Activated CD8-positive, alpha-beta memory T cell treated with anti-CD3 and anti-CD28 coated beads for 4 hours (primary cell): ENCODE results near the gene LPP.

Source experiments
- DNase-seq, 2 donors: peaks; one replicate each; pipeline ENCODE4 v3.0.0-alpha.2; 2020; ENCODE audit warnings: low read depth in 2 of 2

Gene LPP

DNA sequence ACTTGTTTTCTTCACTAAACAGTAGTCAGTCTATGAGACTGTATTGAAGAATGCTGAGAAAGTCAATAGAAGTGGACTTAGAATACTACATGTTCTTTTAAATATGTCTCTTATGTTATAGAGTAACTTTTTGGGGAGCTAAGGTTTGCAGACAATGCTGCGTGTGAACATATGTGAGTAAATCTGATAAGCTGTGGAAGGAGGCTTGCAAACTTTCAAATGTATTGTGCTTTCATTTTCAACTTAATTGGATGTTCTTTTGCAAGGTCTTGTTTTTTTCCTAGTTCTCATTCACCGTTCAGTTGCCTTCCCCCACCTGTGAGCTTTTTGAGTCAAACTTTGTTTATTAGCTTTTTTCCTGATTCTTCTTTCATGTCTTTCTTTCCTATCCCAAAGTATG lies 176.2 kb downstream of the LPP start:
- DNase-seq = no peak

DNA sequence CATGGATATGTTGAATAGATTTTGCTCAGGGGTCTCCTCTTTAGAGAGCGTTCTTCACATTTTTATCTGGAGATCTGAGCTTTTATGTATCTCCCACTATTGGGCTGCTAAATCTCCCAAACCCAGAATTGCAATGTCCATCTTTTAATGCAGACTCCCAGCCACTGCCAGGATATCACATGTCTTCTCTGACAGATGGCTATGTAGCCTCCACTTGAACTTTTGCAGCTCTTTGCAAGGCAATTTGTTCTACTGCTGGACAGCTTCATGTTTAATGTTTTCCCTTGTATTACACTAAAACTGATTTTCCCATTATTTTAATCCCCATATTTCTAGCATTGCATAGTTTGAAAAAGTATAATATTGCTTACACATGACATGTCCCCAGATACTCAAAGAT lies 177.2 kb downstream of the LPP start:
- DNase-seq = no peak

DNA sequence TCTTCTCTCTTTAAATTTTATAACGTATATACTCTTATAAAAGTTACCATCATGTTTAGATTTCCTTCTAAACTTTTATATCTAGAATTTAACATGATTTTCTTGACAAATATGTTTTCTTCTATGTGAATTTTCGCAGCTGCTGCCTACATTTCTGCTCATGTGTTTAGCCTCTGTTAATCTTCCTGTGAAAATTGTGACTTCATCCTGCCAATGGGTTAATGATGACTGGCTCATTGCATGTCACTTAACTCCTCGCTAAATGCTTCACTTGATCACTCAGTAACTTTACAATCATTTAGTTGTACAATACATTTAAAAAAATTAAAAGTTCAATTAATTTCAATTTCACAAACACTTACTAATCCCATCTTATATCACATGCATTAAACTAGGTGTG lies 178.1 kb downstream of the LPP start:
- no peak for DNase-seq

DNA sequence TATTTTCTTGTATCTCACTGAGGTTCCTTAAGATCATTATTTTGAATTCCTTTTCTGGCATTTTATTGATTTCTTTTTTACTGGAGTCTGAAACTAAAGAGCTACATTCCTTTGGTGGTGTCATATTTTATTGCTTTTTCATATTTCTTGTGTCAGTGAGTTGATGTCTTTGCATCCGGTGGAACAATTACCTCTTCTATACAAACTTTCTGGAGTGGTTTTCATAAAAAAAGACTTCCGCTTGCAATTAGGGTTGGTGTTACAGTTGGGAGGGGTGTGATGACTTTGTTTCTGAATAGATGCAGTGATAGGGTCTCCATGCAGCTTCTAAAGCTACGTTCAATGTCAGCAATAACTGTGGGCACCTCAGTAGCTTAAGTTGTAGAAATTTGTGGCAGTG lies 181.7 kb downstream of the LPP start:
- no peak for DNase-seq

DNA sequence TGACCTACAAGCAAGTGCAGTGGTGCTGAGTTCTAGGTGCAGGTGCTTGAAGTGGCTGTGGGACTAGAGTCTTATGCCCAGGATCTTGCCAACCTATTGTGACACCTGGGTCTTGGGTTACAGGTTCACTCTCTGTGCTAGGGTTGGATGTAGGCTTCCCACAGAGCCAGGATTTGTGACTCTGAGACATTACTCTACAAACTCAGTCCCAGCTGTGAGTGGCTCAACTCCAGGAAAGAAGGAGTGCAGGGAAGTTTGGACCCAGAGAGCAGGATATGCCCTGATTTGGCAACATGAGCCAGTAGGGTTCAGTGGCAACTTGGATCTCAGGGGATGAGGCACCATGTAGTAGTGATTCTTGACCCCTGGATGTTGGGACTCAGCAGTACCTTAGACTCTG lies 182.2 kb downstream of the LPP start:
- DNase-seq = no peak

DNA sequence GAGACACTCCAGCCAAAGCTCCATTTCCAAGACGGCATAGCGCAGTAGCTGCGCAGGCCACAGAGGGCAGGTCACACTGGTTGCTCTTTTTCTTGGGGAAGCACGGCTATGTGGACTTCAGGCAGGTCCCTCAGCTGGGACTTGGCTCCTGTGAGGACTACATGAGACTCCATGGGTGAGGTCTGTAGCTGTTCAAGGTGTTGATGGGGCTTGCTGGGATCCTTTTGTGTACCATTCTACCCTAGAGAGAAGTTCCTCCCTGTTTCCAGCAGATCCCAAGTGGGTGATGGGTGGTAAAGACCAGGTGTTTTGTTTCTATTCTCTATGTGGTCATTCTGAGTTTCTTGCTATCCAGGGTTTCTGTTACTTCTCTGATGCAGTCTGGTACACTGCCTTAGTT lies 183.3 kb downstream of the LPP start:
- no peak for DNase-seq

DNA sequence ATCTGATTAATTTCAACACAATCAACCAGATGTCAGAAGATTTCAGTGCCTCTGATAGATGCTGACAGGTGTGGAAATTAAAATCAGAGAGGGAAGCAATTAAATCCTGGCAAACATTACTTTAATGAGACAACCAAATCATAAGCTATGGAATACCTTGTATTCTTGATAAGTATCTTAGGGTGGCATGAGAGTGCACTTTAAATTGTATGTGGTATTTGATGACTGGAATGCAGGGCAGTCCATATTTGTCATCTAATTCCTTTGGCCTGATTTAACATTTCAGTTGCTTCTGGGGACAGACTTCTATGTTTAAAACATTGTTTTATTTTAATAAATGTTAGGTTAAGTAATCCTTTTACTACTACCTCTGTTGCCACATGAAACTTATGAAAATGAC lies 184.1 kb downstream of the LPP start:
- DNase-seq = no peak

DNA sequence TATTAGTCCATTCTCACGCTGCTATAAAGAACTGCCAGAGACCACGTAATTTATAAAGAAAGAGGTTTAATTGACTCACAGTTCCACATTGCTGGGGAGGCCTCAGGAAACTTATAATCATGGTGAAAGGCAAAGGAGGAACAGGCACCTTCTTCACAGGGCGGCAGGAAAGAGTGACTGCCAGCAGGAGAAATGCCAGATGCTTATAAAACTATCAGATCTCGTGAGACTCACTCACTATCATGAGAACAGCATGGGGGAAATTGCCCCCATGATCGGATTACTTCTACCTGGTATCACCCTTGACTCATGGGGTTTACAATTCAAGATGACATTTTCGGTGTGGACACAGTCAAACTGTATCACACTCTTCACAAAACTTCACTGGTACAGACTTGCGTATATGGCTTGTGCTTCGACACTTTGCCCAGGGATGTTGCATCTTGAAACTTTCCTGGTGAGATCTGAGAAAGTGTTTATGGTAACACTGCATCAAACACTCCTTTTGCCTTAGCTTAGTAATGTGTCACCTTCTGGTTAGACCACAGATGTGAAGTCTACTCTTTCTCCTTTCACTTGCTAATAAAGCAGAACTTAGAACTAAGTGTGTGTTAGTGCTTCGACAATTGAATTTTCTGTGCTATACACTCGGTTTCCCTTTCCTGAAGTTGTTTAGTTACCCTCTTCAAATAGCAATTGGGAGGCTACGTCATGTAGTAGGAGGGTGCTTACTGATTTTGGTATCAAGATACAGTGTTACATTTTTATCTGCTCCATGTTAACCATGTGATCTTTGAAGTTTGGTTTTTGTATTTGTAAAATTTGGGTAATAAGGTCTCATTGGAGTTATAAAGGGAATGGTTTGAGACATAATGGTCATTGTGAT lies 185.7 kb downstream of the LPP start:
- DNase-seq = no peak

DNA sequence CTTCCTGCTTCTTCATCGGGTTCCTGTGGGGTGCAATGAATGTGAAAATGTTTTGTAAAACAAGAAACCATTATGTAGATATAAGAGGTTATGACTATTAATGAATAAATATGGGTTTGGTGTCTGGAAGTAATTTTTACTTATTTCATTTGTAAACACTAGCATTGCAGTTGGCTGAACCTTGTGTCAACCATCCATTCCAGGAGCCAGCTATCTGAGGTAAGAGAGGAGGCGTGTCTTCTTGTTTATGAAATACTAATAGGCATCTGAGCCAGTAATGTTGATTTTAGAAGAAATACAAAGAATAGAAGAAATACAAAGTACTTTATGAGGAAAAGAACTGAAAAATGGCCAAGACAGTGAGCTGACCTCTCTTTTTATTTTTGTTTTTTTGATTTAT lies 187.5 kb downstream of the LPP start:
- DNase-seq = no peak

DNA sequence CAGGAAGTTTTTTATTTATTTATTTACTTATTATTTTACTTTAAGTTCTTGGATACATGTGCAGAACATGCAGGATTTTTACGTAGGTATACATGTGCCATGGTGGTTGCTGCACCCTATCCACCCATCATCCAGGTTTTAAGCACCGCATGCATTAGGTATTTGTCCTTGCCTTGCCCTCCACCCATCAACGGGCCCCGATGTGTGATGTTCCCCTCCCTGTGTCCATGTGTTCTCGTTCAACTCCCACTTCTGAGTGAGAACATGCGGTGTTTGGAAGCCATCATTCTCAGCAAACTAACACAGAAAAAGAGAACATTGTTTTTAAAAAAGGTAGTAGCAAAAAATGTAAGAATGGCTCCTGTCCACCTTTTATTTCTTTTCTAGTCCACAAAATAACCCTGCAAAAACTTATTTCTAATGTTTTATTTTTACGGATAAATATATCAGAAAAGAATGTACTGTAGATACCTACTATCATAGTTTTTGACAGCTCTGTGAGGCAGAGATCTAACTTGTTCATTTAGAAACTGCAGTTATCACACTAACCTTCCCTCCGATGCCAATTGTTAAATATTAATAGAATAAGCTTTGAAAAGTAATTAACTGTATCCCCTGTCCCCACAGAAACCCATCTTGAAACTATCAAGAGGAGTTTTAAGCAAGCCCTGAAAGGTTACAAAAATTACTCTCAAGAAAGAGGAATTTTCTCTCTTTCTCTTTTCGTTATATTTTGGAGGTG lies 189.2 kb downstream of the LPP start:
- DNase-seq = no peak

DNA sequence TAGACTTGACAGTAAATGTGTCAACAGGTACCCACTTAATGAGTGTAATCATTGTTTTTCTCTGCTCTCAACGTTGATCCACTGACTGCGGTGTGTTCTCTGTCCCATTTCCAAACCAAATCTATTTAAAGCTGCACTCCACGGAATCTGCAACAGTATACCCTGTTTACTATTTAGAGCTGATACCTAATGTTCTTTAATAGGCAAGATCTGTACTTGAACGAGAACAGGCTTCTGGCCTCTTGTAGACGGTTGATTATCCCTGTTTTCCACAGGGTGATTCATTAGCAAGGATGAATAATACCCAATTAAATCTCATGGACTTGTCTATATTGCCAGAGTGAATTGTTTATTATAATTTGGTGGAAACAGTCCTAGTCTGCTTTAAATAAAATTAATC lies 189.9 kb downstream of the LPP start:
- no peak for DNase-seq

DNA sequence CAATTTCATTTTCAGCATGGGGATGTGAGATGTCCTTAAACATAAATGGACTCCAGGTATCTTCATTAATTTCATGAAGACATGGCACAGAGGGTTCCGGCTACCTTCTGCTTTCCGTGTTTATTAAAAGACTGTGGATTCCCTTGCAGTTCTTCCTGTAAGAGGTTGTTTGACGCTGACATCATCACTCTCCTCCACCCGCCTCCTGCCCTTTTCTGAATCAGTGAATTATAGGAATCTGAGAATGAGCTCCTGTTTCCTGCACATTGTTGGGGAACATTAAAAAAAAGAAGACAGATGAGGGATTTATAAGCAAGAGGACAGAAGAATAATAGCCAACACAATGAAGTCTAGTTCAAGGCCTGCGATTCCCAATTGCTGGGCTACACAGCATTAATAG lies 191.3 kb downstream of the LPP start:
- no peak for DNase-seq

DNA sequence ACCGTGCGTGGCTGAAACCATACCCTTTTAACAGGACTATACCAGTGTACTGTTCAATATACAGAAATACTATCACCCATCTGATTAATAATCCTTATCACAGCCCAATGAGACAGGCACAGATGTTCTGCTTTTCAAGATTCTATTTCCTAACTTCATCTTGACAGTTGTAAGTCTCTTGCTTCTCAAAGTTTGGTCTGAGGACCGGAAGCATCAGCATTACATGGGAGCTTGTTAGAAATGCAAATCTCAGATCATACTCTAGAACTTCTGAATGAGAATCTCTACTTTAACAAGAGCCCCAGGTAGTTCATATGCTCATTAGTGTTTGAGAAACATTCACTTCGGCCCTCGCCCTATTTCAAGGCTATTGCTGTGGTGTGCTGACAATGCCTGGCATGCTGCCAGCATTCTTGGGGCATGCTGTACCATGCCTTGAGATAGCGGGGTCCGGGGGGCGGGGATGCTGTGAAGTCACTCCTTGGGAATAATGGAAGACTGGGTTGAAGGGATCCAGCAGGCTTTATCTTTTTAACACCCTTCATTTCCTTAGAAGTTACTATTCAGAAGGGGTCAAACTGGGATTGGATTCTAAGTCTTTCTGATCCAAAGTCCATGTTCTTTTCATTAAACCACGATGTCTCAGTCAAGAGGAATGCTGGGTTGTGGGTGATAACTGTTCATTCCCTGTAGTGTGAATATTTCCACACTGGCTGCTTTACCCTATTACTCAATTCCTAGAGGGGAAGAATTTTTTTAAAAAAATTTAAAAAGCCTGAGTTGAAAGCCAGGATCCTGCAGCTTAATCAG lies 194.7 kb downstream of the LPP start:
- DNase-seq = no peak

DNA sequence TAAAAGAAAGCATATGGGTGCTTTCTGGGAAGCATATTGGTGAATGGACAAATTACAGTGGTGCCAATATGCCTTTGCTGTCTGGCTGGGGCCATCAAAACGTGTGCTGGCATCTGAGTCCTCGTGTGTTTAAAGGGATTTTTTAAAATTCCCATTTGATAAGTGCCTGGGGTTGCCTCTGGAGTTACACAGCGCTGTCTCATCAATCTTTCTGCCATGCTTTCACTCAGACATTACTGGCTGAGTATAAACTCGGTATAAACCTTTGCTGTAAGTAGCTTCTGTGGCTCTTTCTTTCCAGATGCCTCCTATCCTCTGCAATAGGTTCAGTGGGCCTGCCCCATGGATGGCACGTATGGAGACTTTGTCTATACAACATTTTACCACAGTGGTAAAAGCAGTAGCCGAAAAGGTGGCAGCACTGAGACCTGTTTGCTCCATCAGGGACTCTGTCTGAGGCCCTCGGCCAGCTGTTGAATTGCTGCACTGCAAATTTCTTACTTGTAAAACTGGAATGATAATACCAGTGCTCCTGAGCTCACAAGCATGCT lies 195.5 kb downstream of the LPP start:
- no peak for DNase-seq

DNA sequence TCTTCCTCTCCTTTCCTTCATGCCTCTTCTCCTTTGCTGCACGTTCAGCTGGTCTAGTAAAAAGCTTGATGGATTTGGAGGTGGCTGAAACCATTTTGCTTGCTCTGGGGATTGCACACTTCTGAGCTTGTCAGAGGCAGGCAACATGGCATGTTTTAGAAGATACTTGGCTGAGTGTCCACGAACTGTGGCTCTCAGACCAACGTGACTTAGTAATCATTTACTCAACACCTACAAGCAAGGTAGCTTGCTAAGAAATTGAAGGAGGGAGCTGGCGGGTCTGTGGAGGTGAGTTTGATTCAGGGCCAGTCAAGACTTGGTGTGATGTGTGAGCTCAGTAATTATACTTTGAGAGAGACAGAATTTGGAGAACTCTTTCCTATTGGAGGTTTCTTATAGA lies 196.0 kb downstream of the LPP start:
- DNase-seq = no peak

DNA sequence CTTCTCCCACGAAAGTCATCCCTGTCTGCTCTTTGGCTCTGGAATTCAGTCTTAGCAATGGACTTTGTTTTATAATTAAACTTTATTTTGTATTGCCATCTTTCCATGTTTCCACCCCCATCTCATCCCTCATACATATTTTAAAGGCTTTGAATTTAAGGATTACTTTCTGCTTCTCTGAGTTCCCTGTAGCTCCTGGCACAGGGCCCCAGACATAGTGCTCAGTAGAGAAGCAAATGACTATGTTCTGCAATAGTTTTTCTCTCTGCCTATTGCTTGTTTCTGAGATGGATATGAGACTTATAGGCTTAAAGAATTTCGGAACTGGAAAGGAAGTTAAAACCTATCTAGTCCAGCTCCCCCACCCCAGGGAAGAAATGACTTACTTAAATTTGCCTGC lies 197.0 kb downstream of the LPP start:
- DNase-seq = no peak

DNA sequence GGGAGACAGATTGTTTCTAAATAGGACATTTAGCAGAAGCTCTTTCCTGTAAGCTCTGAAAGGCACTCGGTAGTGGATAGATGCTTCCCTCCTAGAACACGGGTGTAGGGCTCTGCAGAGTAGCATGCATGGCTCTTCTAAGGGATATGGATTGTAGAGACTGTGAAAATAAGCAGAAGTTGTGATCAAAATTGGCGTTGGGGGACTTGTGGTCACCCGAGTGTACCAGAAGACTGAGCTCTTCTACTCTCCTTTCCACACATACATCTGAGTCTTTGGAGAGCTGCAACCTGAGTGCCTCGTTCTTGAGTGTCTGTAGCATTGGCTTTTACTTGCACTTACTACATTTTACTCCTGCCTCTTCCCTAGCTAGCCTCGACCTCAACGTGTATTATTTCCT lies 197.7 kb downstream of the LPP start:
- no peak for DNase-seq

DNA sequence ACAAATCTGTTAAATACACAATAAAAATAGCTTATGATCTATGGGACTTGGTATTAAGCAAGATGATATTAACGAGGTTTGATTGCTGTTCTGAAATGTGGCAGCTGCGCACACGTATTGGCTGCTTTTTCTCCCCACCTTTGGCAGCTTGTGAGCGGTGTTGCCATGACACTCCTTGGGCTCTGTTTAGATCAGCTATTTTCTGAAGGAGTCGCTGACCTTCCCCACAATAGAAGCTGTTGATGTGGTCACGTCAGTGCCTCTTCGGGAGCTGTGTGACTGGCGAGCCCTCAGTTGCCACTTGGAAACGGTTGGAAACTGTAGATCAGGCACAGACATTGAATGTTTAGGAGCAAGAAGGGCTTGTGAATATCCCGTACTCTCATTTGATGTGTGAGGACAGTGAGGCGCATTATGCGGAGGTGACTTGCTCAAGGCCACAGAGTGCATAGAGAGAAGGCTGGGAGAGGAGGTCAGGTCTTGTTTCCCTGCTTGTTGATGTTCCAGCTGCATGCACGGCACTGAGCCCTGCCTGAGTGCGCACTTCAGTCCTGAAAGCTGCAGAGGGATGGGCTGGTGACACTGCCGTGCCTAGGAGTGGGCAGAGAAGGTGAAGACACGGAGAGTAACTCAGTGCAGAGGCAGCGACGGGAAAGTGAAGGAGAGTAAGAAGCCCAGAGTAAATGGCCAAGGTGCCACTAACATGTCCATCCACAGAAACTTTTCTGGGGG lies 198.4 kb downstream of the LPP start:
- DNase-seq = no peak

DNA sequence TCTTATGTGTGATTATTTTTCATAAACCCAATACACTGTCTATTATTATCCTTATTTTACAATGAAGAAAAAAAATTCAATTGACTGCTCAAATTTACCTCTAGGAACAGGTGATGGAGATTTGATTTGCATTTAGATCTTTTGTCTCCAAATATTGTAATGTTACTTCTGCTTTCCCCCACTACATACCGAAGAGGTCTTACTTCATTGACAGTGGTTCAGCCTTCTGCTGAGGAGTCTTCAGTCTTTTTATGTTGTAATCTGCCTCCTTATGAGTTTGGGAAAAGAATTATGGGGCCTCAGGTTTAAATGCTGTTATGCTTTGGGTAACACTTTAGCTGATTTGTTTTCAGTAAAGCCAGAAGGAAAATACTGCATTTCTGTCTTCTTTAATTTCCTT lies 199.5 kb downstream of the LPP start:
- no peak for DNase-seq

DNA sequence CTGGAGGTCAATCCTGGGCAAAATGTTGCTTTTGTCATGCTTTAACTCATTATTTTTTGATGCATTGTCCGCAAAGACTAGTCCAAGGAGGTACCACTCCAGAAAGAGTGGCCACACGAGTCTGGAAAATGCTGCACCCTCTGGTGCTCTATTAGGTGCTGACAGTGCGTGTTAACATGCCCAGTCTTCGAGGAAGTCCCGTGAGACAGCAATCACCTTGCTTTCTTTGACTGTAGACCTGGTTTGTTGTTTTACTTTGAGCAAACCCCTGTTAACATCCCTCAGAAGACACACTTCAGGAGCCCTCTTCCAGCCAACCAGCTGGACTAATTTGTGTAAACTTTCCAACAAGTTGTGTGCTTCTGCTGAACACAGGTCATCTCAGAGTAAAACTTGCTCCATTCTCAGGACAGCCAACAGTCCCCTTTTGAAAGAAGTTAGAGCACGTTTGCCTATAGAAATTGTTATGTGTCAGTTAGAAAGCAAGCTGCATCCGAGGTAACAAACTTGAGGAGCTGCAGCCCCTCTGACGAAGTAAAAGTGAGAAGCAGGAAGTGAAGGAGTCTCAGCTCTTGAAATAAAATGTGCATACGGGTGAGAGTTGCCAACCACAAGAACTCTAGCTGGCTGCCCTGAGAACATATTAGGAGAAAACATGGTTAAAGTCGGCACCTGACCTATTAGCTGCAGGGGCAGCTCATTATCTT lies 205.0 kb downstream of the LPP start:
- no peak for DNase-seq

DNA sequence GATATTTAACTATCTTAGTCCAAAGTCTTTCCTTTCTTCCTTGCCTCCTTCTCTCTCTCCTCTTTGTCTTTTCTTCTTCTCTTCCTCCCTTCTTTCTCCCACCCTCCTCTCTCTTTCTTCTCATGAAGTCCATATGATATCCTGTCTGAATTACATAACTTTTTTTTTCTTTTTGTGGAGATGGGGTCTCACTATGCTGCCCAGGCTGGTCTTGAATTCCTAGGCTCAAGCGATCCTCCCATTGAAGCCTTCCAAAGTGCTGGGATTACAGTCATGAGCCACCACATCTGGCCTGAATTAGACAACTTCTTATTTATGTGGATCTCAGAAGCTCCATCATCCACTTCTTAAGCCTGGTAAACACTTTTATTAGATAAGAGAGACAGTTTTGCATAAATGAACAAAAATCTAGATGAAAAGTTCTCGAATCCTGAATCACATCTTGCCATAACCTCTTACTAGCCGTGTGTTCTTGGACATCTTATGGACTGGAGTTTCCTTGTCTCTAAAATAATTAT lies 206.5 kb downstream of the LPP start:
- DNase-seq = no peak
